Stimulated activated CD4-positive, alpha-beta T cell treated with anti-CD3 and anti-CD28 coated beads, Interleukin-12 subunit alpha, Interleukin-12 subunit beta, amount 100 ng/mL, for 4 hours (primary cell): Measurements from ENCODE around the gene OIT3.

Experiments
- DNase-seq: peaks from one replicate; pipeline ENCODE4 v3.0.0-alpha.2; 2020

The OIT3 gene

DNA sequence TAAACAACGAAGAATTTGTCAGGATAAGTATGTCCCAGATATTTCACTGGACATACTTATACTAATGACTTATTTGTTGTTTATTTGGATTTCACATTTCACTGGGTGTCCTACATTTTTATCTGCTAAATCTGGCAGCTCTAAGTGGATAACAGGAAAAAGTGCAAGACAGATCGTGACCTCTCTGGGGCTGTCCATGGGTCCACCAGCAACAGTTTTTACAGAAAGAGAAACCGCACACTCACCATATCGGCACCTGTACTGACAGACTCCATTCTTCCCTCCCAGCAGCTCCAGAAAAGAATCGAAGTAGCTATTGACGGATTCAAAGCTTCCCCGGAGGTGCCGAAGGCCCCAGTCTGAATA, 60.7 kb downstream of the OIT3 start:
- DNase-seq = no peak

DNA sequence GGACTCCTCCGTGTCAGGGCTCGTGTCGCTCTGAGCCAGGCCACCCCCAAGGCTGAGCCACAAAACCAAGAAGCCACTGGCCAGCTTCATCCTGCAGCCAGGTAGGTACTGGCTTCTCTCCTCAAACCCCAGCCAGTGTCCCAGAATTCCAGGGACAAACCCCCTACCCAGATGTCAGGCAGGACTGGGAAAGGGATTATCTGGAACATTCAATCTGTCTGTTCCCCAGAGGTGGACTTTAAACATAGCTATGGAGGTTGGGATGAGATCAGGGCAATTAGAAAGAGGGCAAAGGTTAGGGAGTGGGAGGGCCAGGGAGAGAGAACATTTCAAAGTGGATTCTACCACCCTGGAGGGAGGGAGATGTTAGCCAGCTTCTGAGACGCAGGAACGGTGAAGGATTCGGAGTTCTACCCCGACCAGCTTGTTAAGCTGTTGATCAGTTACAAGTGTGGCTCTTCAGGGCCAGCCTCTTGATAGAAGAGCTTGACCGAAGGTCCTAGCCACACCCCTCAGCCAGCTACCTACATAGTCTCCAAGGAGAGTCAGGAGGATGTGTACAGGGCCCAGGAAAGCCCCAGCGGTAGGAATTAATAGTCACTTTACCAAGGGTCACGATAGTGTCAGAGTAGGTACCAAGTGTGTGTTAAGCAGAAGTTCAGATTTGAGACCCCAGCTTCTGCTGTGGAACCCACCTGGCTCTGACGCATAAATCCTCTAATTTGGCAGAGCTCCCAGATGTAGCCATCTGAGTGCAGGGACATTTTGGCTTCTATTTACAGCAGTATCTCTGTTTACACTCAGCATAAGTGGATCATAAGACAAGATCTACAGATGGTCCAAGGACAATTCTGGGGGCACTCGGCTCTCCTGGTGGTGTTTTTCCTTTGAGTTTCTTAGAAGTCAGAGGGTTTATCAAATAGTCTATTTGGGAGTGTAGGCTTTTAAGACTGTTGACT, 61.3 kb downstream of the OIT3 start, which contains the start of gene PLA2G12B:
PLA2G12B (minus strand) TSS at position 211 of the 959 bp plus-strand sequence; CDS start at position 90, 121 bp downstream.
- DNase-seq = no peak

DNA sequence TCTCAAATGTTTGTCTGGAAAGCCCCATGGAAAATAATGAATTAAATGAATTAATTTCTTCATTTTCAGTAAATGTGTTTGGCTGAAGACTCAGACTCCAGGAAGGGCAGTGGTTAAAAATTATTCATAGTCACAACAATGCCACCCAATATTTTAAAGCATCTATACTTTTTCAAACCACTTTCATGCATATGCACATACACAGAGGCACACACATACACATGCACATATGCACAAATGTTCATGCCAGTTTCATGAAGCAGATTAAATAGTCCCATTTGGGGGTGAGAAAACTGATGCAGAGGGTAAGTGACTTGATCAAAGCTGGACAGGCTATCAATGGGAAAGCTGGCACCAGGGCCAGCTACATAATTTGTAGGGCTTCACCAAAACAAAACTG, 62.5 kb downstream of the OIT3 start:
- DNase-seq = no peak

DNA sequence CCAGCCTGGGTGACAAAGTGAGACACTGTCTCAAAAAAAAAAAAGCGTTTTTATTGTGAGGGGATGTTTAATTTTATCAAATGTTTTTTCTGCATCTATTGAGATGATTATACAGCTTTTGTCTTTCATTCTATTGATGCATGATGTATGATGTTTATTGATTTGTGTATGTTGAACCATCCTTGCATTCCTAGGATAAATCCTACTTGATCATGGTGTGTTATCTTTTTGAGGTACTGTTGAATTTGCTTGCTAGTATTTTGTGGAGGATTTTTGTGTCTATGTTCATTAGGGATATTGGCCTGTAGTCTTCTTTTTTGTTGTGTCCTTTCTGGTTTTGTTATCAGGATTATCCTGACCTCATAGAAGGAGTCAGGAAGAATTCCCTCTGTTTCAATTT, 83.3 kb downstream of the OIT3 start:
- no peak for DNase-seq

DNA sequence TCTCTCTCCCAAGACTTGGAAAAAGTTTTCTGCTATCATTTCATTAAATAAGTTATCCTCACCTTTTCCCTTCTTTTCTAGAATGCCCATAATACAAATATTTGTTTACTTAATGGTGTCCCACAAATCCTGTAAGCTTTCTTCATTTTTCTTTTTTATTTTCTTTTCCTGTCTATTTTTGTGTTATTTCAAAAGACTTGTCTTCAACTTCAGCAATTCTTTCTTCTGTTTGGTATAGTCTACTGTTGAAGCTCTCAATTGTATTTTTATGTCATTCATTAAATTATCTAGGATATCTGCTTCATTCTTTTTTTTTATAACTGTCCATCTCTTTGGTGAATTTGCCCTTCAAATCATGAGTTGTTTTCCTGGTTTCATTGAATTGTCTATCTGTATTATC, 86.2 kb downstream of the OIT3 start:
- no peak for DNase-seq

DNA sequence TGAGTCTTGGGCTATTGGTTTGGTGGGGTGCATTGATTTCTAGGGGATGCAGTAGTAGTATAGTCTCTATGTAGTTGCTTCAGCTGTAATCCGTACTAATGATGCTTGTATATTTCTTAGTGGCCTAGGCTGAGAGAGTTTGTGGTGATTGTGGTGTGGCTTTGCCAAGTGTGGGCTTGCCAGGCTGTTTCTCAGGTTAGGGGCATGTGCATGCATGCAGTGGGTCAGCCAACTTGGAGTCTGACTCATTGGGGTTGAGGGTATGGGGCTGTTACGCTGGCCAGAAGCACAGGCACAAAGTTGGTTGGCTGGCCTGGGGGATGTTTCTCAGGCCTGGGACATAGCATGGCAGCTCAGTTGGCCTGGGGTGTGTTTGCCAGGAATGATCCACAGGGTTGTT, 86.8 kb downstream of the OIT3 start:
- DNase-seq = no peak

DNA sequence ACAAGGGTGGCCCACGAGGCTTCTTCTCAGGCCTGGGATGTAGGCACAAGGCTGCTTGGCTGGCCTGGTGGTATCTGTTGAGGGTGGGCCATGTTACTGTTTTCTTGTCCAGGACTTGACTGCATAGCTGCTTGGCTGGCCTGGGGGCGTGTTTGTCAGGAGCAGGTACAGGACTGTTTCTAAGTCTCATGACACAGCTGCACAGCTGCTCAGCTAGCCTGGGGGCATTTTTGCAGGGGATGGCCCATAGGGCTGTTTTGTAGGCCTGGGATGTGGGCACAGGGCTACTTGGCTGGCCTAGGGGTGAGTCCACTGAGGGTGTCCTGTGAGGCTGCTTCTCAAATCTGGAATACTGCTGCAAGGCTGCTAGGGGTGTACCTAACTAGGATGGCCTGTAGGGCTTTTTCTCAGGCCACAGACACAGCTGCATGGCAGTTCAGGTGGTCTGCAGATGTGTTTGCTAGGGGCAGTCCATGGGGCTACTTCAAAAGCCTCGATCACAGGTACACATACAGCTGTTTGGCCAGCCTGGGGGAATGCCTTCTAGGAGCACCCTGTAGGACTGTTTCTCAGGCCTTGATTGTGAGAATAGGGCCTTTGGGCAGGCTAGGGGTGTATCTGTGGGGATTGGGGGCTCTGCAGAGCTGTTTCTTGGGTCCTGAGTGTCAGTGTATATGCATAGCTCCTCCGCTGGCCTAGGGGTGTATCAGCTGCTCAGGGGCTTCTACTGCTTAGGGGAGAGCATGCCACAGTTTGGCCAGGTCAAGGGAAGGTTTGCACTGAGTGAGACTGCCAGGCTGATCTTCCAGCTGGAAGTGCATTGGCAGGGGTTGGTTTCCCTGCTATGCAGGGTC, 87.7 kb downstream of the OIT3 start:
- DNase-seq = no peak

DNA sequence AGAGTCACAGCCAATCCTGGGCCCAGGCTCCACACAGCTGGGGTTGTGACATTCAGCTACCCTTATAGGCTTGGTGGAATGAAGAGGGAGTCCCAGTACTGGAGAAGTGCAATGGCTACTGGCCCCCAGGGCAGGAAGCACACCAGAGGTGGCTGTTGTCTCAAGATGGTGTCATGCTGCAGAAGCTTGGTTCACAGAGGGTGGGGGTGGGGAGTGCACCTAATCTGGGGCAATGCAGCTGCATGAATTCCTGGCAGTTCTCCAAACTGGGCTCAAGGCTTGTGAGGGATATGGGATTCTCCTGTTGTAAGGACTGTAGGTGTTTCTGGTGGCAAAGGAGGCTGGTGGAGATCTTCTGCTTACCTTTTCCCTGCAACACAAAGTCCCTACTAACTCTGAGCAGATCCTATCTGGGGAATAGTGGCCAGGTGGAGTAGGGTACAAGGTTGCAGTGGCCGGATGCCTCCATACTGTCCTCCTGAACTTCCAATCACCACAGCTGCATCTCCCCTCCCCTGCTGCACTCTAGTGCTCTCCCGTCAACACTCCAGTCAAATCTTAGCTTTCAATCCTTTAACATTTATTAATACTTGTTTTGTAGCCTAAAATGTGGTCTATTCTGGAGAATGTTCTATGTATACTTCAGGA, 88.5 kb downstream of the OIT3 start:
- DNase-seq = no peak
